Natural killer cell treated with Interleukin-12 subunit alpha and Interleukin-12 subunit beta and Interleukin-15 and Interleukin-18, amount 100 ng/mL, for 72 hours (primary cell): Measurements from ENCODE around the gene CDH20. TPM values are rescaled to one million over a fixed set of nuclear protein-coding genes. Genes with fewer than 3 reads are reported as not detected.

ENCODE experiments used
- ATAC-seq, 2 donors: fragments of 150-1000 bp; cut with Tn5 transposase in 1 of 2; sonication (Bioruptor Pico), chemical (Tn5 transposase) in 1 of 2; 2 replicates each; pipeline ENCODE4 v1.10.0; 2021
- DNase-seq: peaks from one replicate; pipeline ENCODE4 v3.0.0; 2022; ENCODE audit warnings: low spot score
- H3K27ac Mint-ChIP-seq, 2 donors: 1 replicate in 1 of 2; 2 replicates in 1 of 2; pipeline ENCODE4 v1.8.0; 2022; ENCODE audit warnings: mixed read lengths in 2 of 2, mild to moderate bottlenecking in 1 of 2, moderate library complexity in 1 of 2
- H3K27me3 Mint-ChIP-seq, 2 donors: 1 replicate in 1 of 2; 2 replicates in 1 of 2; pipeline ENCODE4 v1.8.0; 2022; ENCODE audit warnings: mixed read lengths in 2 of 2
- H3K36me3 Mint-ChIP-seq: one replicate; pipeline ENCODE4 v1.8.0; 2022; ENCODE audit warnings: mixed read lengths
- H3K4me1 Mint-ChIP-seq, 2 donors: 1 replicate in 1 of 2; 2 replicates in 1 of 2; pipeline ENCODE4 v1.8.0; 2022; ENCODE audit warnings: low read depth in 2 of 2, mixed read lengths in 2 of 2, mild to moderate bottlenecking in 1 of 2
- H3K4me3 Mint-ChIP-seq: one replicate; pipeline ENCODE4 v1.8.0; 2022; ENCODE audit warnings: mixed read lengths
- H3K9me3 Mint-ChIP-seq: 2 replicates; pipeline ENCODE4 v1.8.0; 2022; ENCODE audit warnings: mixed read lengths
- total RNA-seq, 2 donors: library from RNA; stranded (reverse); gene quantifications; one replicate each; pipeline ENCODE4 v1.2.3, GENCODE V29; 2022

The CDH20 gene
- total RNA-seq, 2 donors from 2014 or later = 0.10 TPM; not detected in 1

GRCh38 chr18:61333746-61334490, 688 bp downstream of the CDH20 start:
- H3K27me3 Mint-ChIP-seq = peaks cover 20 to 26% of the 10 kb centered on the region in 2 donors
- ATAC-seq (no peak), DNase-seq (no peak)
- no peaks in the 10 kb centered on the region for H3K4me1 Mint-ChIP-seq
- H3K4me3 Mint-ChIP-seq = no peak overlapping the region
- H3K27ac Mint-ChIP-seq = no peak overlapping the region
- H3K9me3 Mint-ChIP-seq = no peaks in the 10 kb centered on the region
- H3K36me3 Mint-ChIP-seq = peaks cover 5% of the 10 kb centered on the region

- ATAC-seq = no peak
- Mint-ChIP-seq H3K4me1 (no peaks in the 10 kb centered on the region), H3K27ac (no peak overlapping the region), H3K9me3 (no peaks in the 10 kb centered on the region), H3K4me3 (no peak overlapping the region), H3K27me3 (peaks cover 20 to 26% of the 10 kb centered on the region in 2 donors), H3K36me3 (peaks cover 5% of the 10 kb centered on the region)
- no peak for DNase-seq
These were observed 1.2 kb downstream of the CDH20 start for GRCh38 chr18:61334491-61334850.

GRCh38 chr18:61334951-61335683, 1.9 kb downstream of the CDH20 start:
- ATAC-seq (no peak), DNase-seq (no peak)
- no peak overlapping the region for H3K27ac Mint-ChIP-seq
- peaks cover 5% of the 10 kb centered on the region for H3K36me3 Mint-ChIP-seq
- no peaks in the 10 kb centered on the region for H3K9me3 Mint-ChIP-seq
- H3K27me3 Mint-ChIP-seq = peaks cover 20 to 26% of the 10 kb centered on the region in 2 donors
- H3K4me1 Mint-ChIP-seq = no peaks in the 10 kb centered on the region
- no peak overlapping the region for H3K4me3 Mint-ChIP-seq

- no peak for ATAC-seq
- H3K4me1 Mint-ChIP-seq = no peaks in the 10 kb centered on the region
- no peak overlapping the region for H3K27ac Mint-ChIP-seq
- H3K9me3 Mint-ChIP-seq = no peaks in the 10 kb centered on the region
- H3K36me3 Mint-ChIP-seq = peaks cover 5% of the 10 kb centered on the region
- DNase-seq = no peak
- H3K27me3 Mint-ChIP-seq = peaks cover 20 to 26% of the 10 kb centered on the region in 2 donors
- no peak overlapping the region for H3K4me3 Mint-ChIP-seq
These were observed 2.7 kb downstream of the CDH20 start for GRCh38 chr18:61335684-61336555.

- Mint-ChIP-seq H3K27me3 (peaks cover 20 to 26% of the 10 kb centered on the region in 2 donors), H3K27ac (no peak overlapping the region), H3K9me3 (no peaks in the 10 kb centered on the region), H3K4me1 (no peaks in the 10 kb centered on the region), H3K36me3 (peaks cover 5% of the 10 kb centered on the region), H3K4me3 (no peak overlapping the region)
- DNase-seq (no peak), ATAC-seq (no peak)
These were observed 3.5 kb downstream of the CDH20 start for GRCh38 chr18:61336766-61337165.

GRCh38 chr18:61337527-61337926, 4.3 kb downstream of the CDH20 start:
- Mint-ChIP-seq H3K9me3 (no peaks in the 10 kb centered on the region), H3K4me1 (no peaks in the 10 kb centered on the region), H3K36me3 (peaks cover 5% of the 10 kb centered on the region), H3K27me3 (peaks cover 19 to 26% of the 10 kb centered on the region in 2 donors), H3K27ac (no peak overlapping the region), H3K4me3 (no peak overlapping the region)
- no peak for DNase-seq
- no peak for ATAC-seq

- ATAC-seq (no peak), DNase-seq (no peak)
- Mint-ChIP-seq H3K27me3 (peaks cover 5 to 11% of the 10 kb centered on the region in 2 donors), H3K4me3 (no peak overlapping the region), H3K27ac (no peak overlapping the region), H3K36me3 (no peaks in the 10 kb centered on the region), H3K4me1 (no peaks in the 10 kb centered on the region), H3K9me3 (no peaks in the 10 kb centered on the region)
These were observed 6.9 kb downstream of the CDH20 start for GRCh38 chr18:61340148-61340547.

GRCh38 chr18:61348230-61348629, 15.0 kb downstream of the CDH20 start:
- Mint-ChIP-seq H3K4me1 (no peaks in the 10 kb centered on the region), H3K27me3 (no peaks in the 10 kb centered on the region), H3K9me3 (peaks cover 5% of the 10 kb centered on the region), H3K36me3 (no peaks in the 10 kb centered on the region), H3K4me3 (no peak overlapping the region), H3K27ac (no peak overlapping the region)
- no peak for DNase-seq
- no peak for ATAC-seq

GRCh38 chr18:61350578-61350977, 17.3 kb downstream of the CDH20 start:
- Mint-ChIP-seq H3K4me1 (no peaks in the 10 kb centered on the region), H3K4me3 (no peak overlapping the region), H3K27ac (no peak overlapping the region), H3K36me3 (no peaks in the 10 kb centered on the region), H3K9me3 (peaks cover 6% of the 10 kb centered on the region), H3K27me3 (no peaks in the 10 kb centered on the region)
- DNase-seq = no peak
- no peak for ATAC-seq

- DNase-seq = no peak
- Mint-ChIP-seq H3K27ac (no peak overlapping the region), H3K27me3 (no peaks in the 10 kb centered on the region), H3K4me3 (no peak overlapping the region), H3K9me3 (peaks cover 6% of the 10 kb centered on the region), H3K36me3 (no peaks in the 10 kb centered on the region), H3K4me1 (no peaks in the 10 kb centered on the region)
- ATAC-seq = no peak
These were observed 18.8 kb downstream of the CDH20 start for GRCh38 chr18:61352059-61352458.

- Mint-ChIP-seq H3K27me3 (no peaks in the 10 kb centered on the region), H3K27ac (no peak overlapping the region), H3K4me1 (no peaks in the 10 kb centered on the region), H3K4me3 (no peak overlapping the region), H3K36me3 (no peaks in the 10 kb centered on the region), H3K9me3 (peaks cover 6% of the 10 kb centered on the region)
- no peak for DNase-seq
- ATAC-seq = no peak
These were observed 19.4 kb downstream of the CDH20 start for GRCh38 chr18:61352611-61353010.

GRCh38 chr18:61360404-61361383, 27.5 kb downstream of the CDH20 start:
- H3K9me3 Mint-ChIP-seq = peaks cover 6% of the 10 kb centered on the region
- no peaks in the 10 kb centered on the region for H3K36me3 Mint-ChIP-seq
- peaks cover 0 to 15% of the 10 kb centered on the region in 2 donors for H3K4me1 Mint-ChIP-seq
- no peaks in the 10 kb centered on the region for H3K27me3 Mint-ChIP-seq
- DNase-seq (peak; percentile 62), ATAC-seq (peak; percentile 48 to 82)
- no peak overlapping the region for H3K4me3 Mint-ChIP-seq
- no peak overlapping the region for H3K27ac Mint-ChIP-seq

- no peaks in the 10 kb centered on the region for H3K36me3 Mint-ChIP-seq
- DNase-seq (no peak), ATAC-seq (no peak)
- H3K9me3 Mint-ChIP-seq = peaks cover 6% of the 10 kb centered on the region
- no peak overlapping the region for H3K4me3 Mint-ChIP-seq
- H3K4me1 Mint-ChIP-seq = peaks cover 0 to 15% of the 10 kb centered on the region in 2 donors
- no peak overlapping the region for H3K27ac Mint-ChIP-seq
- H3K27me3 Mint-ChIP-seq = no peaks in the 10 kb centered on the region
These were observed 29.3 kb downstream of the CDH20 start for GRCh38 chr18:61362511-61362910.
